Stomach (tissue), 4 donors: ENCODE measurements around the gene FNTB.

Experiments used
- CTCF ChIP-seq, 7 experiments: fragments of 450-650 bp in 4 of 7; fragments of 200-600 bp in 3 of 7; sonication (generic) in 3 of 7; IDR thresholded peaks; one replicate each; pipeline ENCODE4 v1.5.1; 2016 to 2019; ENCODE audit warnings: antibody characterized with exemption in 7 of 7, control low read depth in 2 of 7, mild to moderate bottlenecking in 1 of 7
- POLR2A ChIP-seq, 4 donors: fragments of 450-650 bp; IDR thresholded peaks; one replicate each; pipeline ENCODE4 v1.6.1; 2016; ENCODE audit warnings: antibody characterized with exemption in 4 of 4, control low read depth in 2 of 4, mild to moderate bottlenecking in 1 of 4, moderate library complexity in 1 of 4
- POLR2AphosphoS5 ChIP-seq, 3 donors: sonication (generic); formaldehyde crosslinking; IDR thresholded peaks; one replicate each; pipeline ENCODE4 v1.6.1; 2016; ENCODE audit warnings: antibody characterized with exemption in 3 of 3

GRCh38 chr14:65079768-65080167, 93.1 kb downstream of the FNTB start:
- TF ChIP-seq CTCF (IDR thresholded peaks at IDR 0.05) (no peak), POLR2A (IDR thresholded peaks at IDR 0.05) (no peak), POLR2AphosphoS5 (IDR thresholded peaks at IDR 0.05) (no peak)
